ENCODE measurements around the gene FAM193A.

Gene FAM193A

GRCh38 chr4:2494992-2495391, 41.5 kb upstream of the FAM193A start:
- no peak for TF ChIP-seq CTCF (IDR thresholded peaks at IDR 0.05)

GRCh38 chr4:2497324-2497723, 39.1 kb upstream of the FAM193A start:
- TF ChIP-seq CTCF (IDR thresholded peaks at IDR 0.05) = no peak

- no peak for TF ChIP-seq CTCF (IDR thresholded peaks at IDR 0.05)
These were observed 38.5 kb upstream of the FAM193A start for GRCh38 chr4:2497931-2498330.

GRCh38 chr4:2500547-2500946, 35.9 kb upstream of the FAM193A start:
- no peak for TF ChIP-seq CTCF (IDR thresholded peaks at IDR 0.05)

GRCh38 chr4:2501034-2501594, 35.3 kb upstream of the FAM193A start:
- no peak for TF ChIP-seq CTCF (IDR thresholded peaks at IDR 0.05)

- no peak for TF ChIP-seq CTCF (IDR thresholded peaks at IDR 0.05)
These were observed 32.6 kb upstream of the FAM193A start for GRCh38 chr4:2503809-2504208.

GRCh38 chr4:2507259-2507658, 29.2 kb upstream of the FAM193A start:
- TF ChIP-seq CTCF (IDR thresholded peaks at IDR 0.05) = no peak

- TF ChIP-seq CTCF (IDR thresholded peaks at IDR 0.05) = no peak
These were observed 28.6 kb upstream of the FAM193A start for GRCh38 chr4:2507855-2508254.

Measured in LNCAP (cell line).